ELF-1 (cell line): ENCODE results near the gene E4F1.
"Not testable (repeated sequence)": the region's sequence is repeated elsewhere in the genome, so short reads cannot be mapped to it uniquely, and the experiment has no call there.

ENCODE experiments used
- DNase-seq: peaks from one replicate; pipeline ENCODE4 v3.0.0-alpha.2; 2016; ENCODE audit warnings: low read depth, low spot score

Gene E4F1

DNA sequence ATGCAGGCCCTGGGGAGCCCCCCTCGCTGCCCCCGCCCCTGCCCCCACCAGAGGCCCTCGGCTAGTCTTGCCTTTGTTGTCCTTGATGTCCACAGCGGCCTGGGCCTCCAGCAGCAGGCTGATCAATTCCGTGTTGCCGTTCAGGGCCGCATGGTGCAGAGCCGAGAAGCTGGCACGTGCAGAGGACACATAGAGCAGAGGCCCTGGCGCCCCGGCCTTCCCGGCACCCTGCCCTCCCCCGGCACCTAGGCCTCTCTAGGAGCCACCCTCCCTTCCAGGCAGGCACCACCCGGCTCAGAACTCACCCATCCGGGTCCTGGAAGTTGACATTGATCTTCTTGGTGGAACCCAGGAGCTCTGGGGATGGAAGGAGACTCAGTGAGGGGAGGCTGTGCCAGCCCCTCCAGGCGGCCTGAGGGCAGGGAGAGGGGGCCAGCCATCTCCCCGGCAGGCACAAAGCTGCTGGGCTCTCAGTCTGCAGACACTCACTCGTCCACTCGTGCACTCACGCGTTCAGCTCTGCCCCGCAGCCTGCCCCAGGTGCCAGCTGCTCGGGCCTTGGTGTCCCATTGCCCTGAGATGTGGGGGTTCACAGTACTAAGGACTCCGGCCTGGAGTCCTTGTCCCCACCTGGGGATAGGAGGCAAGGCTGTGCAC, 33.3 kb upstream of the E4F1 start:
- DNase-seq, result no peak

DNA sequence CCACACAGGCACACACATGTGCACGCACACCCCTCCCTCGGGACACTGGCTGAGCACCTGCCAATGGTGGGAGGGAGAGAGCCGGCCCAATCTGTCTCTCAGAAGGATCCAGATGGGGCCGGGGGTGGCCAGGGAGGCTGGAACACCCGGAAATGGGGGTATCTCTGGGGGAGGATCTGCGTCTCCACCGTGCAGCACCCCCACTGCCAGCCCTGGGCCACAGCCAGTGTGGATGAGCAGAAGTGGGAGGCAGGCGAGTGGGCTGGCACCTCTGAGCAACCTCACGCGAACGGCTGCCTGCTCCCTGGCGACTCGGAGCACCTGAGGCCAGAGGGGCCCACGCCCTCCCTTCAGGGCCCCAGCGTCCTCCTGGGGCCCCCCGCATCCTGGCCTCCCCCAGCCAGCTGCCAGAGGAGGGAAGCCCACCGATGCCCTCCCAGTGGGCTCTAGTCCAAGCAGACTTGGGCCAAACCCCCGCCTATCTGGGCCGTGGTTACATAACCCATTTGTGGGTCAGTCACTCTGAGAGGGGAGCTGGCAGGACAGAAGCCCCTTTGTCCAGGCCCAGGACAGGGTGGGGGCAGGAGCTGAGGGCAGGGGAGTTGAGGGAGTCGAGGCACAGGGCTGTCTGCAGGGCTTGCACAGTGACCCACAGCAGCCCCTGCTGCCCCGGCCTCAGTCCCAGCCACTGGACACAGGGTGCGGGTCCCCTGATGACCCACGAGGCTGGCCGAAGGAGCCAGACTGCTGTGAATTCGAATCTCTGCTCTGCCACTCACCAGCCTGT, 32.5 kb upstream of the E4F1 start:
- no peak for DNase-seq

DNA sequence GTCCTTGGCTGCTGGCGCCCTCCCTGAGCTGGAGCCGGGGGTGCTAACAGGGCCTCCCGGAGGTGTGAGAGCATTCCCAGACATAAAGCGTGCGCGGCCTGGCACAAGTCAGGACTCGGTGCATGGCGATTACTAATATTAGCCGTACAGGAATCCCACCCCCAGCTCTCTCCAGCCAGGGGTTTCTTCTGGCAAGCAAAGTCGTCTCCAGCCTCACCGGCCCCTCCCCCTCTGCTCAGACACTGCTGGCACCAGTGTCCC, 32.0 kb upstream of the E4F1 start:
- DNase-seq, result no peak

DNA sequence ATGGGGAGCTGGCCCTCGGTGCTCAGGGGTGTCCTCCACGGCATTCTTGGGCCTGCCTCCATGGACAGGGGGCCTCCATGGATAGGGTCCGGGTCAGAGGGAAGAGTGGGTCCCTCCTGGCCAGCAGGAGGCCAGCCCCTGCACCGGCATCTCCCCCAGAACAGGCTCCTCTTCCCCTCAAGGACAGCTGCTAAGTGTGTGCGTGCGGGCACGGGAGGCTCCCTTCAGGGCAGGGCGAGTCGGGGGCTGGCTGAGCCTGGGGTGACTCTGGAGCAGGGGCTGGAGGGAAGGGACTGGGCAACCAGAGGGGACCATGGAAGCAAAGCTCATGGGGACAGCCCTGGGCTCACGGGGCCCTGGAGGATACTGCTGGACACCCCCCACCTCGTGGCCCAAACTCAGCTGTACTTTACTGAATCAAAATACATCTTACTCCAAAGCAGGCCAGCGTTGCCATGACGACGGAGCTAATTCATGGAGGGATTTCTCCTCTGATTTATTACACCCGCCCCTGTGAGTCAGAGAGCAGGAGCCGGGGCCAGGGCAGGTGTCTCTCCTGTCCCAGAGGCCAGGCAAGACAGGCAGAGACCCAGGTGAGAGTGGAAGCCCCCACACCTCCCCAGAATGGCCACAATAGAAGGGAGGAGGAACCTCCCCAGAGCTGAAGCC, 29.1 kb upstream of the E4F1 start:
- DNase-seq, result no peak

DNA sequence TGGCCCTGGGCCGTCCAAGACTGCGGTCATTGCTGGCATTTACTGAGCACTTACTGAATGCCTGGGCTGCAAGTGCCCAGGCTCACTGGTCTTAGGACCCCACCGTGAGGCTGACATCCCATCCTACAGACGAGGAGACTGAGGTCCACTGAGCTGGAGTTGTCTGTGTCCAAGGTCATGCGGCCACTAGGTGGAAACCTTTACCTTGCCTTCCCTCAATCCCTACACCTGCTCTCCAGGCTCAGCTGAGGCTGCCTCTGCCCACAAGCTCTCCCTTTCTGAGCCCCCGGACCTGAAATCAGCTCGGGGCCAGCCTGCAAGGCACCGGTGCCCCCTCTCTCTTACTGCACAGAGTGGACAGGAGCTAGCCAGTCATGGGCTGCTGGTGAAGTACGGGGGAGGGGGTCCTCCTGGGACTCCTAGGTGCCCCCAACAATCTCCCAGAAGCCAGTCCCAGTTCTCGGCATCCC, 28.5 kb upstream of the E4F1 start:
- DNase-seq, result peak; percentile 85

DNA sequence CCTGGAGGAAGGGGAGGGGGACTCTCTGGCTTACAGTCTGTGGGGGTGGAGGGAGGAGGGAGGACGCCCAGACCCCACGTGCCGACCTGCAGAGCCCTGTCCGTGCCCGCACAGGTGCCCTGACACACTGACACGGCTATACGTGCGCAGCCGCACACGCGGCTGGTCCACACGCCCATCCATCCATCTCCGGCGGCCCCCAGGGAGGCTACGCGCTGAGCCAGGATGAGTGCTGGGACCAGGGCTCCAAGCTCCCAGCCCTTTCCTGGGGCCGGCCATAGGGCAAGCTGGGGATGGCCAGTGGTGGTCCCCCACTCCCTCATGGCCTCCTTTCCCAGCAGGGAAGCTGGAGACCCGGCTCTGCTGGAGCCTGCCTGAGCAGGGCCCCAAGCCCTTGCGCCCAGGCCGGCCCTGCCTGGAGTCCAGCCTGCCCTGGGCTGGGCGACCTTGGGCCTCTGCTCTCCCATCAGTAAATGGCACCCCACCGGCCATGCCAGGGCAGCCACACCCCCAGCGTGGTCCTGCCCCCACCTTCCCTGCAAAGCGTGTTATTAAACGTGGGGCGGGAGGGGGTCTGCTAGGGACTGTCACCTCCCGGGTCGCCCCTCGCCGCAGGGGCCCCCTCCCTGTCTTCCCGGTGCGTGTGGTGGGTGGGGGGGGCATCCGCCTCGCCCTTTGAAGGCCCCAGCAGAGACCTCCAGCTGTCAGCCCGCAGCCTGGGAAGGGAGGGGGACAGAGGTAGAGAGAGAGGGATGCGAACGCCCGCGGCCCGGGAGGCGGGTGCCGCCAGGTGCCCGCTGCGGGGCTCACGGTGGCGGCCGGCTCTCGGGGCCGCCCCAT, 27.8 kb upstream of the E4F1 start:
- DNase-seq, result no peak

DNA sequence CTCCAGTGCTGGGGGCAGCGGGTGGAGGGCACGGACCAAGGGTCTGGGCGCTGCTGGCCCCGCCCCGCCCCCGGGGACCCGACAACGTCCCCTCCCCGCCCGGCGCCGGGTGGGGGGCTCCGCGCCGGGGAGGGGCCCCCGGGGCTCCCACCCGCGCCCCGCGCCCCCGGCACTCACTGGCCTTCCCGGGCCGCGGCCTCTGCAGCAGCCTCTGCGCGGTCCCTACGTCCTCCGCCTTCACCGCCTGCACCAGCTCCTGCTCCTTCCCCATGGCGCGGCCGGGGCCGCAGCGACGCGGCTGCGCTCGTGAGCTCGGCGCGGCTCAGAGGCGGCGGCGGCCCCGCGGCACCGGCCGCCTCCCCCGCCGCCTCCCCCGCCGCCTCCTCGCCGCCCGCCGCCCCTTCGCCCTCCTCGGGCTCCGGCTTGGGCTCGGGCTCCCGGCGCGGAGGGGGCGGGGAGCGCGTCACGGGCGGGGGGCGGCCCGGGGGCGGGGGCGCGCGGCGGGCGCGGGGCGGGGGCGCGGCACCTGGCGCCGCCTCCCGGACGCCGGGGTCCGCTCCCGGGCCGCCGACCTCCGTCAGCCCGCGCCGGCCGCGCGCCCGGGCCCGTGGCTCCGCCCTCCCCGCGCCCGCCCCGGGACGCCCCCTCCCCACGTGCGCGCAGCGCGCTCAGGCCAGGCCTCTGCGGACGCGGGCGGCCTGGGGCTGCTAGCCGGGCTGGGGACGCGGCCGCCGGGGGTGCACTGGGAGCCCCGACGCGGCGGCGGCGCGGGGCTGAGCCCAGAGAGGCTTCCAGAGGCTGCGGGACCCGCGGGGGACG, 27.0 kb upstream of the E4F1 start, which contains the start of gene CASKIN1:
TSS of gene CASKIN1 (minus strand) at position 444 of the 819 bp plus-strand sequence. CDS start at position 271, 173 bp downstream.
- no peak for DNase-seq

DNA sequence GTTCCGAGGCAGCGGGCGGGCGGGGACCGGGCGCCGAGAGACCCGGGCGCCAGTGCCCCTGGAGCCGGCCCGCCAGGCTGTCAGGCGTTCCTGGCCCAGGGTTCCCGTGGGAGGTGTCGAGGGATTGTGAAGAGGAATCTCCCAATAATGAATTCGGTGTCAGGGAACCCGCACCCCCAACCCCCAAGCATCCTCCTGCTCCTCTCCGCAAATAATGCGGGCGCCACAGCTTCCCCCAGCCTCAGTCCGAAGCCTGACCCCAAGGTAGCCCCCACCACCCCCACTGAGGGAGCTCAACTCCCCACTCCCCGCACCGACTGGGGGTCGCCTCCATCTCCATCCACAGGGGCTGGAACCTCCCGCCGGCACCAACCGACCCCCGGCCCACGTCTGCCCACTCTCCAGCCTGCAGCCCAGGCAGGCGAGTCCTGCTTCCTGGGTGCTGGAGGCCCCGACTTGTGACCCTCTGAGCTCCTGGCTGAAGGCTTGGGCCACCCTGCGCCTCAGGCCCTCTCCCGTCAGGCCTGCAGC, 26.3 kb upstream of the E4F1 start:
- no peak for DNase-seq

DNA sequence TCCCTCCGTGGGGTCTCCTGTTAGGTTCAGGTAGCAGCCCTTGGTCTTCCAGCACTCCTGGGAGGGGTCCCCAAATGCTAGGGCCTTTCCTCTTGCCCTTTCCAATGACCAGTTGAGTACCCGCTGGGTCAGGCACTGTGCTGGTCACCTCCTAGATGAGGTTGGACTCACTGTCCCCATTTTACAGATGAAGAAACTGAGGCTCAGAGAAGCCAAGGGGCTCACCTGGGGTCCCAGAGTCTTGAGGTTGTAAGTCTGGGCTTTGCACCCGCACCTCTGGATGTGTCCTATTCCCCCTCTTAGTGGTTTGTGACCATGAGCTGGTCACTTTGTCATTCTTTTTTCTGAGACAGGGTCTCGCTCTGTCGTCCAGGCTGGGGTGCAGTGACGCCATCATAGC, 25.6 kb upstream of the E4F1 start:
- no peak for DNase-seq

DNA sequence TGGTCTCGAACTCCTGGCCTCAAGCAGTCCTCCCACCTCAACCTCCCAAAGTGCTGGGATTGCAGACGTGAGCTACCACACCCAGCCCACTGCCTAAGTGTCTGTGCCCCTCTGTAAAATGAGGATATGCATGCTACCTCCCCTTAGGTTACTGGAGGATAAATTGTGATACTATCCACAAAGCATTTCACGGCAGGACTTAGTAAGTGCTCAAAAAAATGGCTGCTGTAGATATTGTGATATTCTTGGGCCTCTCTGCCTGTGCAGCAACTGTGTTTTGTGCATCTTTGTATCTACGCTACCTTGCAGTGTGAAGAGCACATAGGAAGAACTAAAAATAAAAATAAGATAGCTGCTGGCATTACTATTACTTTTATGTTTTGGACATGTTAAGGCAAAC, 25.1 kb upstream of the E4F1 start:
- no peak for DNase-seq

DNA sequence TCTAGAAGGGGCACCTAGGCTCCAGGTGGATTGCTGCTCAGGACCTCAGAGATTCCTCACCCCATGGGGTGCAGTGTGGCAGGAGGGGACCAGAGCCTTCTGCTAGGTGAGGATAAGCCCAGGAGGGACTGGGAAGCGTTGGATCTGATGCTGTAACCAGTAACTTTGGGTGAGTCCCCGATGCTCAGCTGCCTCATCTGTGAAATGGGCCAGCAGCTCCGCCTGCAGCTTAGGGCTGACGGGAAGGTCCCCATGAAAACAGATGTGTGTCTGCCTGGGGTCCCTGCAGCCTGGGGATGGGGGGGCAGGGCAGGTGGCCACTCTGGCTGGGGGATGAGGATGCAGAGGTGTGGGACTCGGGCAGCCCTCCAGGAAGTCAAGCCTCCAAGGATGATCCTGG, 24.3 kb upstream of the E4F1 start:
- DNase-seq, result no peak

DNA sequence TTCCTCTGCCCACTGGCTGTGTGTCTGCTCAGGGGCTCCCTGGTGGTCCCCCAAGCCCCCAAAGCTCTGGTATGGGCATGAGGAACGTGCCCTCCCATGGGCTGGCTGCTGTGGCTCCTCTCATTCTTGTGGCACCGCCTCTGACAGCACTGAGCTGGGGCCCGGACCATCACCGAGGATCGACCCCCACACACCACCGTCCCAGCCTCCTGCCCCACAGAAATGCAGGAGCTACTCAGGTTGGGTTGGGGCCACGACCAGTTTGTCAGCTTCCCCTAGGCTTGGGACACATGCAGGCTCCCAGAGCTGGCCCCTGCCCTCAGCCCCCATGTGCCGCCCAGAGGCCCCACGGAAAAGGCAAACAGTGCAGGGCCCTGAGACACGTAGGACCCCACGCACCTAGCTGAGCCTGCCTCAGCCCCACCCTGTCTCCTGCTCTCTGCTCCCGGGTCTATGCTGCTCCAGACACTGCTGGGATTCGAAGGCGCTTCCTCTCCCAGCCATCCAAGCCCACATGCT, 23.7 kb upstream of the E4F1 start:
- DNase-seq, result no peak

DNA sequence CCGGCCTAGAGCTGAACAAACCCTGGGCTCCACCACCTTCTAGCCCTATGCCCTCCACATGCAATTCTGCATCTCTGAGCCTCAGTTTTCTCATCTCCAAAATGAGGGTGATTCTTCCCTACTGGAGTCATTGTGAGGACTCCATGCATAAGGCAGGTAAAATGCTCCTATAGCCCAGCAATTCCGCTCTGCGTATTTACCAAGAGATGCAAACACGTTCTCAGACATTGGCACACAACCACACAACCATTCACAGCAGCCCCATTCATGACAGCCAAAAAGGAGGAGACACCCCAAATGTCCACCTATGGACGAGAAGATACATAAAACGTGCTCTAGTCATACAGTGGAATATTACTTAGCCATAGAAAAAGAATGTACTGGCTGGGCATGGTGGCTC, 23.1 kb upstream of the E4F1 start:
- no peak for DNase-seq

DNA sequence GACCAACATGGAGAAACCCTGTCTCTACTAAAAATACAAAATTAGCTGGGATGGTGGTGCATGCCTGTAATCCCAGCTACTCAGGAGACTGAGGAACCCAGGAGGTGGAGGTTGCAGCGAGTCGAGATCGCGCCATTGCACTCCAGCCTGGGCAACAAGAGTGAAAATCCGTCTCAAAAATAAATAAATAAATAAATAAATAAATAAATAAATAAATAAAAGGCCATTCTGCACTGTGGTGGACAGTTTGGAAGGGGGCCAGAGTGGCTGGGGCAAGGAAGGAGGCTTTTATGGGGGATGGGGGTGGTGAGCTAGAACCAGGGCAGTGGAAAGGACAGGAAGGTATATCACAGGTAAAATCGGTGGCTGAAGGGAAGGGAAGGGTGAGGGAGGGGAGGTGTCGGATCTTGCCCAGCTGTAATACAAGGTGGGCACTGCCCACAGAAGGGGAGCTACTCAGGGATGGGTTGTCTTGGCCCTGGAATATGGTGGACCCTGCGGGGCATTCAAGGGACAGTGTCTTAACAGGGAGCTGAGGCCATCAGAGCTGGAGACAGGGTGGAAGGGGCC, 20.2 kb upstream of the E4F1 start:
- DNase-seq, result not testable (repeated sequence)

DNA sequence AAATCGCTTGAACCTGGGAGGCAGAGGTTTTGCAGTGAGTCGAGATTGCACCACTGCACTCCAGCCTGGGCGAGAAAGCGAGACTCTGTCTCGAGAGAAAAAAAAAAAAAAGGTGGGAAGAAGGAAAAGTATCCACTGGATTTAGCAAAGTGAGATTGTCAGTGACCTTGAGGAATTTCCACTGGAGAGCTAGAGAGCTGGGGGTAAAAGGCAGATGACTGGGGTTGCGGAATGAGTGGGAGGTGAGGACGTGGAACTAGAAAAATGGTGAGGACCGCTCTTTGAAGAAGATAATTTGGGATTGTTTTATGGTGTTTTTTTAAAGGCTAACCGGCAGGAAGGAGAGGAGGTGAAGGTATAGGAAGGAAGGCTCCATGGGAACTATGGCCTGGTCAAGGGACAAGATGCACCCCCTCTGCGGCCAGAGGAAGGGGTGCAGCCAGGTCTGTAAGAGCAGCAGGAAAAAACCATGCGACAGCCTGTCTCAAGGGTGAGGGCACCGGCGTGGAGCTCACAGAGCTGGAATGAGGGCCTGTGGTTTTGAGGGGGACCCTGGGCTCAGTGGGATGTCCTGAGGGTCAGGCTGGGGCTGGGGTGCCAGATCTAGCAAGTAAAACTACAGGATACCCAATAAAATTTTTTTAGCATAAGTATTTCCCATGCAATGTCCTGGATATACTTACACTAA, 18.8 kb upstream of the E4F1 start:
- DNase-seq, result no peak

DNA sequence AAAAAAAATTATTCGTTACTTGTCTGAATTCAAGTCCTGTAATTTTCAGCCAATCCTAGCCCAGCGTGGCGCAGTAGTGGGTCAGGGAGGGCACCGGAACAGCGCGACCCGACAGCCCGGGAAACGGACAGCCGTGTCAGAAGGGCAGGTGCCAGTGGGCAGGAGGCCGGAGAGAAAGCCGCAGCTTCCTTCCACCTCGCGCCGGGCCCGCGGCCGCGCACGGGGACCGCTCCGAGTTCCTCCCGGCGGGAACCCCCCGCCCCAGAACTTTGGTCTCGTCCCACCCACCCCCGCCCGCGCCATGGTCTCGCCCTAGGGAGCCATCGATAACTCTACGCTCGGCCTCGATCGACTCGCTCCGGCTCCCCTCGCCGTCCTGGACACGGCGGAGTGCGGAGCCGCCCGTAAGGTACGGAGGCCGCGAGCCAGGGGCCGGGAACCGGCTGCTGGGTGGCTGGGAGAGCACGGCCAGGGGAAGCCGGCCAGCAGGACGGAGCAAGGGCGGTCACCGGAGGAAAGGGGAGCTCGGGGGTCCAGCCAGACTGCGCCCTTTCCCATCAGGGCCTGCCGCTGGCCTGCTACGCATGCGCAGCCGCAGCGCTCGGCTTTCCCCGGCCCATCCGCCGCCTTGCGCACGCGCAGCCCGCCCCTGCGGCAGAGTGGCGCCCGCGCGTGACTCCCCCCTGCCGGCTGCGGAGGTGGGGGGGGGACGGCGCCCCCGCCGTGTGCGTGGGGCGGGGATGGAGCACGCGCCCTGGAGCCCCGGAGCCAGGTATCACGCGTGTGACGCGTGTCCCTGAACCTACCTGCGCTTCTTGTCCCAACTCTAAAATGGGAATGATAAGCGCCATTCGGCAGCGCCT, 18.1 kb upstream of the E4F1 start, which contains the start of gene MLST8:
TSS of gene MLST8 (plus strand) at position 351 of the 863 bp plus-strand sequence. CDS start 632 bp downstream, outside the sequence.
- DNase-seq, result peak; percentile 88

DNA sequence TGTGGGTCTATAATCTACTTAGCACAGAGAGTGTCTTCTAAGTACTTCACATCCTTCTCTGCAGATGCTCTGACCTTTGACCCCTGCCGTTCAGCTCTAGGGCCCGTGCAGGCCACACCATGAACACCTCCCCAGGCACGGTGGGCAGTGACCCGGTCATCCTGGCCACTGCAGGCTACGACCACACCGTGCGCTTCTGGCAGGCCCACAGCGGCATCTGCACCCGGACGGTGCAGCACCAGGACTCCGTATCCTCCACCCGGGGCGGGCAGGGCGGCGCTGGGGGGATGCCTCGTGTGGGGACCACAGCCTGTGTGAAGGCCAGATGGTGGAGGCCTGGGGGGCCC, 17.5 kb upstream of the E4F1 start:
- no peak for DNase-seq

DNA sequence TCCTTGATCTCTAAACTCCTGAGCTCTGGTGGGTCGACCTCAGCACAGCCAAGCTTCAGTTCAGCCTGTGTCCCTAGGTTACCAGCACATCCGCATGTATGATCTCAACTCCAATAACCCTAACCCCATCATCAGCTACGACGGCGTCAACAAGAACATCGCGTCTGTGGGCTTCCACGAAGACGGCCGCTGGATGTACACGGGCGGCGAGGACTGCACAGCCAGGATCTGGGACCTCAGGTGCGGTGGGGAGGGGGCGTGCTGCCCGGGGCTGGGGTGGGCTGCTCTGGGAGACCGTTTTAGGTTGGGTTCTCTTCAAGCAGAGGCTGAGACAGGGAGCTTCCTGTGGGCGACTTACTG, 17.0 kb upstream of the E4F1 start:
- no peak for DNase-seq
